HEK293 (cell line): ENCODE measurements around the gene NCKAP5.

Experiments used
- CTCF ChIA-PET: fragments of 350-600 bp; formaldehyde crosslinking; extraction: SDS; loops from one replicate; lab custom pipeline; 2021; ENCODE audit warnings: antibody characterized with exemption; lab: Yijun Ruan, JAX
- POLR2A ChIA-PET: fragments of 300-600 bp; formaldehyde crosslinking; extraction: SDS; loops from one replicate; lab custom pipeline; 2020; ENCODE audit warnings: antibody characterized with exemption, inconsistent platforms; lab: Yijun Ruan, JAX
- H3K27ac ChIP-seq: fragments of 200-500 bp; sonication (Bioruptor generic); 2 replicates; pipeline ENCODE4 v1.5.1; 2014; ENCODE audit warnings: low read depth, low read length, control low read depth, inconsistent platforms; ENCODE audit errors: extremely low read depth
- H3K36me3 ChIP-seq, 2 experiments: fragments of 200-500 bp in 1 of 2; sonication (Bioruptor generic) in 1 of 2; 1 replicate in 1 of 2; 2 replicates in 1 of 2; pipeline ENCODE4 v1.5.1; 2014 to 2017; ENCODE audit warnings: inconsistent platforms in 2 of 2, low read length in 2 of 2; ENCODE audit not compliant: control insufficient read depth in 2 of 2, insufficient read depth in 1 of 2
- H3K4me1 ChIP-seq: fragments of 200-500 bp; sonication (Bioruptor generic); 2 replicates; pipeline ENCODE4 v1.5.1; 2014; ENCODE audit warnings: mild to moderate bottlenecking, low read length, inconsistent platforms; ENCODE audit not compliant: control insufficient read depth, insufficient read depth
- H3K4me3 ChIP-seq: 2 replicates; pipeline ENCODE4 v1.5.1; 2011; ENCODE audit warnings: low read depth, mild to moderate bottlenecking, control low read depth, low read length, moderate library complexity
- H3K9me3 ChIP-seq: fragments of 200-500 bp; sonication (Bioruptor generic); 2 replicates; pipeline ENCODE4 v1.5.1; 2014; ENCODE audit warnings: low read depth, low read length, inconsistent platforms; ENCODE audit not compliant: control insufficient read depth, insufficient read depth
- BCL11A ChIP-seq: fragments of 450-650 bp; formaldehyde crosslinking; IDR thresholded peaks from 2 replicates; pipeline ENCODE4 v1.5.1; 2016; ENCODE audit warnings: low read depth, missing biosample characterization, missing genetic modification characterization
- GFI1B ChIP-seq: fragments of 450-650 bp; formaldehyde crosslinking; IDR thresholded peaks from 2 replicates; pipeline ENCODE4 v1.5.1; 2016; ENCODE audit warnings: missing biosample characterization, missing genetic modification characterization
- HOXD13 ChIP-seq: sonication (generic); formaldehyde crosslinking; IDR thresholded peaks from 2 replicates; pipeline ENCODE4 v1.8.0; 2022; ENCODE audit warnings: missing genetic modification reagents, borderline replicate concordance
- KLF10 ChIP-seq: fragments of 450-650 bp; IDR thresholded peaks from 2 replicates; pipeline ENCODE4 v1.5.1; 2018; ENCODE audit warnings: missing biosample characterization, mild to moderate bottlenecking, missing genetic modification characterization
- KLF7 ChIP-seq: fragments of 450-650 bp; formaldehyde crosslinking; IDR thresholded peaks from 2 replicates; pipeline ENCODE4 v1.5.1; 2016; ENCODE audit warnings: missing biosample characterization, missing genetic modification characterization, borderline replicate concordance
- KLF9 ChIP-seq: fragments of 450-650 bp; formaldehyde crosslinking; IDR thresholded peaks from 2 replicates; pipeline ENCODE4 v1.5.1; 2016; ENCODE audit warnings: missing biosample characterization, missing genetic modification characterization, low read depth
- SETDB1 ChIP-seq: IDR thresholded peaks from one replicate; pipeline ENCODE4 v1.6.1; 2017; ENCODE audit warnings: mild to moderate bottlenecking, low read length, moderate library complexity, mixed read lengths; ENCODE audit not compliant: insufficient read length
- ZBTB48 ChIP-seq: fragments of 450-650 bp; formaldehyde crosslinking; IDR thresholded peaks from 2 replicates; pipeline ENCODE4 v1.5.1; 2016; ENCODE audit warnings: missing biosample characterization, missing genetic modification characterization
- ZEB2 ChIP-seq: fragments of 450-650 bp; formaldehyde crosslinking; IDR thresholded peaks from 2 replicates; pipeline ENCODE4 v1.5.1; 2016; ENCODE audit warnings: missing biosample characterization, missing genetic modification characterization
- ZNF10 ChIP-seq: fragments of 450-650 bp; formaldehyde crosslinking; IDR thresholded peaks from 2 replicates; pipeline ENCODE4 v1.5.1; 2017; ENCODE audit warnings: missing biosample characterization, missing genetic modification characterization
- ZNF133 ChIP-seq: fragments of 450-650 bp; formaldehyde crosslinking; IDR thresholded peaks from 2 replicates; pipeline ENCODE4 v1.5.1; 2016; ENCODE audit warnings: missing biosample characterization, missing genetic modification characterization
- ZNF146 ChIP-seq: fragments of 450-650 bp; formaldehyde crosslinking; IDR thresholded peaks from 2 replicates; pipeline ENCODE4 v1.5.1; 2016; ENCODE audit warnings: missing biosample characterization, missing genetic modification characterization
- ZNF155 ChIP-seq: fragments of 450-650 bp; formaldehyde crosslinking; IDR thresholded peaks from 2 replicates; pipeline ENCODE4 v1.5.1; 2016; ENCODE audit warnings: missing biosample characterization, missing genetic modification characterization
- ZNF202 ChIP-seq: fragments of 450-650 bp; formaldehyde crosslinking; IDR thresholded peaks from 2 replicates; pipeline ENCODE4 v1.5.1; 2016; ENCODE audit warnings: missing biosample characterization, missing genetic modification characterization, borderline replicate concordance
- ZNF266 ChIP-seq: fragments of 450-650 bp; formaldehyde crosslinking; IDR thresholded peaks from 2 replicates; pipeline ENCODE4 v1.5.1; 2016; ENCODE audit warnings: missing biosample characterization, missing genetic modification characterization, low read depth
- ZNF302 ChIP-seq: fragments of 450-650 bp; formaldehyde crosslinking; IDR thresholded peaks from 2 replicates; pipeline ENCODE4 v1.5.1; 2016; ENCODE audit warnings: missing biosample characterization, missing genetic modification characterization, low read depth
- ZNF426 ChIP-seq: fragments of 450-650 bp; formaldehyde crosslinking; IDR thresholded peaks from 2 replicates; pipeline ENCODE4 v1.5.1; 2017; ENCODE audit warnings: missing biosample characterization, missing genetic modification characterization, mild to moderate bottlenecking, inconsistent platforms, moderate library complexity
- ZNF48 ChIP-seq: fragments of 450-650 bp; formaldehyde crosslinking; IDR thresholded peaks from 2 replicates; pipeline ENCODE4 v1.5.1; 2016; ENCODE audit warnings: missing biosample characterization, missing genetic modification characterization
- ZNF501 ChIP-seq: fragments of 450-650 bp; formaldehyde crosslinking; IDR thresholded peaks from 2 replicates; pipeline ENCODE4 v1.5.1; 2016; ENCODE audit warnings: missing biosample characterization, missing genetic modification characterization
- ZNF513 ChIP-seq: fragments of 450-650 bp; IDR thresholded peaks from 2 replicates; pipeline ENCODE4 v1.5.1; 2018; ENCODE audit warnings: missing biosample characterization, missing genetic modification characterization
- ZNF521 ChIP-seq: fragments of 450-650 bp; formaldehyde crosslinking; IDR thresholded peaks from 2 replicates; pipeline ENCODE4 v1.5.1; 2017; ENCODE audit warnings: missing biosample characterization, mild to moderate bottlenecking, missing genetic modification characterization
- ZNF658 ChIP-seq: fragments of 450-650 bp; formaldehyde crosslinking; IDR thresholded peaks from 2 replicates; pipeline ENCODE4; 2016; ENCODE audit warnings: missing biosample characterization, missing genetic modification characterization
- ZNF660 ChIP-seq: fragments of 450-650 bp; IDR thresholded peaks from 2 replicates; pipeline ENCODE4 v1.5.1; 2018; ENCODE audit warnings: missing biosample characterization, mild to moderate bottlenecking, missing genetic modification characterization
- ZNF664 ChIP-seq: fragments of 450-650 bp; formaldehyde crosslinking; IDR thresholded peaks from 2 replicates; pipeline ENCODE4 v1.5.1; 2016; ENCODE audit warnings: missing biosample characterization, missing genetic modification characterization
- ZNF677 ChIP-seq: fragments of 450-650 bp; IDR thresholded peaks from 2 replicates; pipeline ENCODE4 v1.5.0; 2018; ENCODE audit warnings: missing biosample characterization, mild to moderate bottlenecking, missing genetic modification characterization, moderate library complexity
- ZNF830 ChIP-seq: fragments of 450-650 bp; IDR thresholded peaks from 2 replicates; pipeline ENCODE4 v1.5.0; 2018; ENCODE audit warnings: missing biosample characterization, missing genetic modification characterization, low read depth, mild to moderate bottlenecking, moderate library complexity
- ZNF837 ChIP-seq: fragments of 450-650 bp; formaldehyde crosslinking; IDR thresholded peaks from 2 replicates; pipeline ENCODE4 v1.5.1; 2016; ENCODE audit warnings: missing biosample characterization, missing genetic modification characterization
- ZSCAN18 ChIP-seq: fragments of 450-650 bp; formaldehyde crosslinking; IDR thresholded peaks from 2 replicates; pipeline ENCODE4 v1.5.1; 2016; ENCODE audit warnings: missing biosample characterization, missing genetic modification characterization
- TF ChIP-seq, protein P1 (sequence below): fragments of 450-650 bp; formaldehyde crosslinking; IDR thresholded peaks from 2 replicates; pipeline ENCODE4 v1.5.1; 2017; ENCODE audit warnings: missing biosample characterization, missing genetic modification characterization
- TF ChIP-seq, protein P2 (sequence below): fragments of 450-650 bp; formaldehyde crosslinking; IDR thresholded peaks from 2 replicates; pipeline ENCODE4 v1.5.1; 2016; ENCODE audit warnings: missing biosample characterization, missing genetic modification characterization

The NCKAP5 gene

DNA sequence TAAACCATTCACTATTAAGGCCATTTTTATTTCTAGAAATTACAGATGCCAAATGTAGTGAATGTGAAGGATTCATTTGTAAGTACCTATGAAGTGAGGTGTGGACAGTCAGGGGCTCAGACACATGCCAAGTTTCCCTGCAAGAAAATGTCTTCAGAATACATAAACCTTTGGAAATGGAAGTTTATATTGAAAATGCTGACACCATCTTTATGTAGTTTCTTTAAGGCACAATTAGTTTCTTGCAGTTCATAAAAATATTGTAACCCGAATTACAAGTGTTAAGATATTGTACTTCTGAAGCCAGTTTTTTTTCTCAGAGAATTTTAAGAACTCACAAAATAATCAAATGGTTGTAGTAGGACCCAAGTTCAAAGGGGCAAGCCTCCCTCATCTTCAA is 832.2 kb downstream of the NCKAP5 start (continued):
- no peak for TF ChIP-seq ZNF658
- TF ChIP-seq BCL11A: no peak
- no peak for TF ChIP-seq ZNF48 (tag by site-specific recombination)
- no peak for TF ChIP-seq ZSCAN18
- TF ChIP-seq, all 188 proteins: peak for 0

GRCh38 chr2:132734961-132735360 is 833.3 kb downstream of the NCKAP5 start:
- H3K27ac ChIP-seq: no peak overlapping the region
- H3K36me3 ChIP-seq: no peaks in the 10 kb centered on the region
- no peaks in the 10 kb centered on the region for H3K9me3 ChIP-seq
- no peak overlapping the region for H3K4me3 ChIP-seq
- TF ChIP-seq ZNF155 (tag by site-specific recombination) (no peak), ZBTB48 (no peak), ZEB2 (tag by site-specific recombination) (no peak), ZNF133 (tag by site-specific recombination) (no peak), KLF10 (tag by site-specific recombination) (no peak), ZNF521 (tag by site-specific recombination) (no peak), ZNF677 (tag by site-specific recombination) (no peak)
- ChIA-PET POLR2A (no interaction called here), CTCF (no interaction called here)
- H3K4me1 ChIP-seq: no peaks in the 10 kb centered on the region

GRCh38 chr2:132733094-132733493 is 835.2 kb downstream of the NCKAP5 start:
- no peaks in the 10 kb centered on the region for H3K36me3 ChIP-seq
- TF ChIP-seq ZNF660 (tag by site-specific recombination): no peak
- TF ChIP-seq HOXD13 (CRISPR knock-in tag): no peak
- TF ChIP-seq KLF7: no peak
- TF ChIP-seq ZNF521 (tag by site-specific recombination): no peak
- TF ChIP-seq ZNF513 (tag by site-specific recombination): no peak
- no peak for TF ChIP-seq GFI1B
- no peak for TF ChIP-seq SETDB1
- no peak for TF ChIP-seq ZNF202 (tag by site-specific recombination)
- no peak for TF ChIP-seq ZNF146 (tag by site-specific recombination)
- TF ChIP-seq, protein P1, sequence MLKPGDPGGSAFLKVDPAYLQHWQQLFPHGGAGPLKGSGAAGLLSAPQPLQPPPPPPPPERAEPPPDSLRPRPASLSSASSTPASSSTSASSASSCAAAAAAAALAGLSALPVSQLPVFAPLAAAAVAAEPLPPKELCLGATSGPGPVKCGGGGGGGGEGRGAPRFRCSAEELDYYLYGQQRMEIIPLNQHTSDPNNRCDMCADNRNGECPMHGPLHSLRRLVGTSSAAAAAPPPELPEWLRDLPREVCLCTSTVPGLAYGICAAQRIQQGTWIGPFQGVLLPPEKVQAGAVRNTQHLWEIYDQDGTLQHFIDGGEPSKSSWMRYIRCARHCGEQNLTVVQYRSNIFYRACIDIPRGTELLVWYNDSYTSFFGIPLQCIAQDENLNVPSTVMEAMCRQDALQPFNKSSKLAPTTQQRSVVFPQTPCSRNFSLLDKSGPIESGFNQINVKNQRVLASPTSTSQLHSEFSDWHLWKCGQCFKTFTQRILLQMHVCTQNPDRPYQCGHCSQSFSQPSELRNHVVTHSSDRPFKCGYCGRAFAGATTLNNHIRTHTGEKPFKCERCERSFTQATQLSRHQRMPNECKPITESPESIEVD (tag by site-specific recombination): no peak
- TF ChIP-seq ZNF266 (tag by site-specific recombination): no peak
- TF ChIP-seq ZNF302 (tag by site-specific recombination): no peak
- TF ChIP-seq ZNF830 (tag by site-specific recombination): no peak
- TF ChIP-seq ZNF501: no peak
- no peak for TF ChIP-seq KLF9
- no peak for TF ChIP-seq ZNF426 (tag by site-specific recombination)
- TF ChIP-seq ZNF10: no peak
- no peak for TF ChIP-seq ZNF664 (tag by site-specific recombination)
- no peak for TF ChIP-seq ZNF837 (tag by site-specific recombination)
- TF ChIP-seq, protein P2, sequence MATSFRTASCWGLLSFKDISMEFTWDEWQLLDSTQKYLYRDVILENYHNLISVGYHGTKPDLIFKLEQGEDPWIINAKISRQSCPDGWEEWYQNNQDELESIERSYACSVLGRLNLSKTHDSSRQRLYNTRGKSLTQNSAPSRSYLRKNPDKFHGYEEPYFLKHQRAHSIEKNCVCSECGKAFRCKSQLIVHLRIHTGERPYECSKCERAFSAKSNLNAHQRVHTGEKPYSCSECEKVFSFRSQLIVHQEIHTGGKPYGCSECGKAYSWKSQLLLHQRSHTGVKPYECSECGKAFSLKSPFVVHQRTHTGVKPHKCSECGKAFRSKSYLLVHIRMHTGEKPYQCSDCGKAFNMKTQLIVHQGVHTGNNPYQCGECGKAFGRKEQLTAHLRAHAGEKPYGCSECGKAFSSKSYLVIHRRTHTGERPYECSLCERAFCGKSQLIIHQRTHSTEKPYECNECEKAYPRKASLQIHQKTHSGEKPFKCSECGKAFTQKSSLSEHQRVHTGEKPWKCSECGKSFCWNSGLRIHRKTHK (tag by site-specific recombination): no peak
- H3K27ac ChIP-seq: no peak overlapping the region
- H3K9me3 ChIP-seq: no peaks in the 10 kb centered on the region
- H3K4me1 ChIP-seq: no peaks in the 10 kb centered on the region
- H3K4me3 ChIP-seq: no peak overlapping the region
- ChIA-PET POLR2A (no interaction called here), CTCF (interaction anchor here (0.6 kb wide), 1 partner anchor 82 kb away, joined by 3 read pairs; no protein-coding TSS in a partner anchor)
